ENCODE results near the gene PGLYRP3.
A peak's percentile ranks its signal among the peaks of the same experiment; 100 is the strongest.

Gene PGLYRP3

DNA sequence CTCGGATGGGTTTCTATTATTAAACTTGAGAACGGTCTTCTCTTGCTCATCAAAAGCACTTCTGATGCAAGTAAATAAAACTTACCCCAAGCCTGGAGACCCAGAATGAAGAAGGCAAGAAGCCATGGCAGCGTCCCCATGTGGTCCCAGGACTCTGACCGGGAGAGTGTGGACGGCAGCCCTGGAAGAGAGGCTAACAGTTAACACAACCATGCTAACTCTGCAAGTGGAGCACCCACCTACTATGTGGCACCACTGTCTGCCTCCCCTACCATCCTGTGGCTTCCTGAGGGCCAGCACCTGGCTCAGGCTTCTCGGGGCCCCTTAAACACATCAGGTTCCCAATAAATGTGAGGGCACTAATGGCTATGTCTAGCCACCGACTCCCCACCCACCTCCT, 2.2 kb downstream of the PGLYRP3 start:
- DNase-seq: no peak

- DNase-seq: no peak
Measured at GRCh38 chr1:153309441-153309840, 3.3 kb downstream of the PGLYRP3 start.

DNA sequence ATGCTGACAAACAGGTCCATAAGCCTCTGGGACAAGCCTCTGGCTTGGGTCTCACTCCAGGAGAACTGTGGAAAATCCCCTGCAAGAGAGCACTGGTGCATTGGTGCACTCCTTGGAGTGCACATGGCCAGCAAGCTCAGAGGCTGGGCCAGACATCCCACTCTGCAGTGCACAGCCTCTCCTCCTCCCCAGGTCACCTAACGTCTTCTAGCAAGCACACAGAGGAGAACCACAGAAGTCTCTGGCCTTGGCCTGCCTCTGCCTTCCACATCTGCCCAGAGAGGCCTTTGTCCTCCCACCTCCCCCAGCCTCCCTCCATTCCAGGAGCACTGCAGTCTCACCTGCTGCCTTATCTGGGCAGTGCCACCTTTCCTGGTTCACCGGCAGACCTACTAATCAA, 4.2 kb downstream of the PGLYRP3 start:
- no peak for DNase-seq

GRCh38 chr1:153307221-153307600, 5.5 kb downstream of the PGLYRP3 start:
- DNase-seq: no peak

DNA sequence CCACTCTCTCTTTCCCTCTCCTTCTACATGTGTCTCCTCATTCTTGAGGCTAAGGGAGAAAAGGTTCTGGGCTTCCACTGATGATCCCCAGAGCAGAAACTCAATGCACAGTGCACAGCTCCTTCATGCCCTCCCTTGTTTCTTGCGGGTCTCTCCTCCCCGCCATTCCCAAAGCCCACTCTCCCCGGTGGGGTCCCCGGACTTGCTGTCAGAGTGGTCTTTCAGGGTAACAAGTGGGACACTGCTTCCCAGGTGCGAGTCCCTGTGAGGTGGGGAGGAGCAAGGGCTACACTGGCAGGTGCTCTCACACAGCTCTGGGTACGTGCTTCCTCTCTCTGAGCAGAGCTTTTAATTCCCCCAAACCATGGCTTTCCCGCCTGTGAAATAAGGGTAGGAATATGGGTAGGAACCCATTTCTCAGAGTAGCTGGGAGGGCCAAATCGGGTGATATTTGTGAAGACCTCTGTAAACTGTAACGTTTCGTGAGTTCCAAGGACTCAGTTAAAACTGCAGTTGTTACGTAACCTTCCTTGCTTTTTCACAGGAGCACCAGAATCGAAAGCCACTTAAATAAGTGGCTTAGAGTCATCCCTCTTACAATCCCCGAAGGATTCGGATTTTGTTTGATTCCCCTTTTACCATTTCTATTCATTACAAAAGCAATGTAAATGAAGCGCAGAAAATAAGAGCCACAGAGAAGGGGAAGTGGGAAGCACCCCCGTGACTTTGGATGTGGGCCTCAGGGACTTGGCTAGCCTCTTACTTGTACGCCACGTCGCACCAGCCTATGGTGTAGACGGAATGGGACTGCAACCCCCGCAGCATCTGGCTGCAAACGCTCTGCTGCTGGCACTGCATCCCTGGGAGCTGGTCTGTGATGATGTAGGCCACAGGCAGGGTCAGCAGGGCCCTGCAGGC, 6.2 kb downstream of the PGLYRP3 start:
- no peak for DNase-seq

DNA sequence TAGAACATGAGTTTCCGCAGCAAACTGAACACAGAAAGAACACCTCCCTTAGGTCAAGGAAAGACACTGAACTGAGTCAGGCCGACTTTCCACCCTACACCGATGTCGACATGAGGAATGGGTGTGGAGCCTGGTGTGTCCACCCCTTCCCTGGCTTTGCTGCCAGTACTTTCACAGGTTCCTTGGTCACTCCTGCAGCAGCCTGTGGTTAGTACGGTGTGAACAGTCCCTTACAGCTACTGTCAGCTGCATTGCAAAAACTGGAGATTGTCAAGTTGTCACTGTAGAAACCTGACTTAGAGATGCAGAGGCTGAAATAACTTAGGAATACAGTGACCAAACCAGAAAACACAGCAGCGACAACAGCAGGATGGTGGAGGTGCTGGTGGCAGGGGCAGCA, 7.1 kb downstream of the PGLYRP3 start:
- DNase-seq: no peak

DNA sequence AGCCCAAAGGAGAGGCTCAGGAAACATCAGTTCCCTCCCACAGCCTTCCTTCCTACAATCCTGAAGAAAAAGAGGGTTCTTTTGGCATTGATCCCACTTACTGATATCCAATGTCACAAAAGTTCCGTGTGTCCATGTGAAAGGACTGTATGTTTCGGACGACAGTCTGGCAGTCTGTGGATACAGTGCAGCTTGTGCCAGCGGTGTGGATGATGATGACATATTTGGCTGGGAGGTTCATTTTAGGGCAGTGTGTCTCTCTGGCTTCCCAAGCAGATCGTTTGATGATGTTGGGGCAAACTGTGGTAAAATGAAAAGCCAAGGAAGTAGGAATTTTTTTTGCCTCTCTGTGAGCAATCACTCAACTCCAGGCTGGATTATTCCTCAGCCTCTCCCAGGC, 10.4 kb downstream of the PGLYRP3 start:
- no peak for DNase-seq

- DNase-seq: peak in 1 of 2 donors; percentile 16
Measured at GRCh38 chr1:153293851-153294250, 18.9 kb downstream of the PGLYRP3 start.

DNA sequence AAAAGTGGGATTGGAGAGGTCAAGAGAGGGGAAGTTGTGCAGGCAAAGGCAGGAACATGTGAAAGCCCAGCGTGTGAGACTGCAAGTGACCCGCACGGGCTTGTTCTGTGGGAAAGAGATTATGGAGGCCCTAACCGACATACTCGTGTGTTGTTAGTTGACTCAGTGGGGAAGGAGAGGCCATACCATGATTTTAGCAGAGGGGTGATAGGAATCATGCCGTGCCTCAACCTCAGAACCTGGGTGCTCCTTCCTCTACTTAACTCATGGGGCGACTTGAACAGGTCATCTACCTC, 19.3 kb downstream of the PGLYRP3 start:
- no peak for DNase-seq

DNA sequence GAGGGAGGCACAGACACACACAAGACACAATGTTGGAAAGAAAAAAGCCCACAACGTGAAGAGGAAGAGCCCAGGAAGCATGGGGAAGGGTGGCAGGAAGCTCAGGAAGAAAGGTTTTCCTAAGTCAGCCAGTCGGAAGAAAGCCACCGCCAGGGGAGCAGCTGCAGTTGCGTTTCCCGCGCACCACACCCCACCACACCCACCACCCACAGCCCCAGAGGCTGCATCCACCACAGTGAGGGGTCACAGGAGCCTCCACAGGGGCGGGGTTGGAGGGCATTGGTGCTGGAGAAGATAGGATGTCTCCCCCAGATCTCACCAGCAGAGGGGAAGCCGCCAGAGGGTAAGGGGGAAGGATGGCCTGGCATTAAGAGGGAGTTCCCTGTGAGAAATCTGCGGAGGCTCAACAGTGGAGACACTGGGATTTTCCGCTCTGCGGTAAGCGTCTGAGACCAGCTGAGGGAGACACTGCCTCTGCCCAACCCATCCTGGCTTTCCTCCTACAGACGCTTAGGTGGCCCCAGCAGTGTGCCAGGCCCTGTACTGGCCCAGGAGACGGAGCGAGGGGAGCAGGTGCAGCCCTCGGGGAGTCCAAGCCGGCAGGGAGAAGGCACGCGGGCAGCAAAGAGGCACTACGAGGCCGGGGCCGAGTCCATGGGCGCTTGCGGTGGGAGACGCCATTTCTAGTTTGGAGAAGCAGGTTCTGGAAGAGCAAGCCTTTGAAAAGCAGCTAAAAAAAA, 19.8 kb downstream of the PGLYRP3 start:
- DNase-seq: no peak

GRCh38 chr1:153292185-153292584, 20.6 kb downstream of the PGLYRP3 start:
- DNase-seq: no peak

- DNase-seq: no peak
Measured at GRCh38 chr1:153291514-153291913, 21.2 kb downstream of the PGLYRP3 start.

DNA sequence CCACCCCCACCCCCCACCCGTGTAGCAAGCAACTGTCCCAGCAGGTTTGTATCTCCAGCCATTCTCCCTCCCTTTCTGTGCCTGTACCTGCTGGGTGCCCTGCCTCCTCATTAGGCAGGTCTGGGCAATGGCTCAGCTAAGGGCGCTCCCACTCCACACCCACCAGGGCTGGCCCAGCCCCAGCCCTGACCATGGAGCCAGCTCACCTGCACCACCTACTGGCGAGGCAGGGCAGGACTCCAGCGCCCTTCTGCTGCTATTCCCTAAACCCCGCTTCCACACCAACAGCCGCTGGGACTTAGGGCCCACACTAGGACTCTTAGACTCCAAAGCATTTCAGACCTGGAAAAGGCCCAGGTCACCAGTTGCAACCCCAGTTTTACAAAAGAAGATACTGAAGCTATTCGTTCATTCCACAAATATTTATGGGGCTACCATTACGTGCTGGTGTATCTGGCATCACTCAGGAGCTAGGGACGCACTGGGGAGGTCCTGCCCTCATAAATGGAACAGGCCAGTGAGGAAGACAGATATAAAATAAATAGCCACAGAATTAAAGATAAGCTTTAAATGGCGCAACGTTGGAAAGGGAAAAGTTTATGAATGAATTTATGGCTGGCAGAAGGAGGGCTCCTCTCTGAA, 24.0 kb downstream of the PGLYRP3 start:
- DNase-seq: peak in 1 of 2 donors; percentile 3

GRCh38 chr1:153277852-153278251, 34.9 kb downstream of the PGLYRP3 start:
- DNase-seq: peak; percentile 15 to 51

DNA sequence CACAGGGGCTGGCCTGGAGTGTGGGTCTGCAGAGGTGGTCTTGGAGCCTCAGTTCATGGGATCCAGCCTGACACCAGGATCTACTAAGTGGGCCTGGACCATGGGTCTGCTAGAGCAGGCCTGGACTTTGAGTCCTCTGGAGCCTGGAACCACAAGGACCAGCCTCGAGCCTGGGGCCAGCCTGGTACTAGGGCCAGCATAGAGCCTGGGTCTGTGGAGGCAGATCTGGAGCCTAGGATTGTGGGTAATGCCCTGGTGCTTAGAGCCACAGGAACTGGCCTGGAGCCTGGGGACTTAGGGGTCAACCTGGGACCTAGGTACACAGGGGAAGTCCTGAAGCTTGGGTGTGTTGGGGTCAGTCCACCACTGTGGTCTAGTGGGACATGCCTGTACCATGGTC, 40.6 kb downstream of the PGLYRP3 start:
- DNase-seq: no peak

GRCh38 chr1:153271711-153272110, 41.0 kb downstream of the PGLYRP3 start:
- no peak for DNase-seq

DNA sequence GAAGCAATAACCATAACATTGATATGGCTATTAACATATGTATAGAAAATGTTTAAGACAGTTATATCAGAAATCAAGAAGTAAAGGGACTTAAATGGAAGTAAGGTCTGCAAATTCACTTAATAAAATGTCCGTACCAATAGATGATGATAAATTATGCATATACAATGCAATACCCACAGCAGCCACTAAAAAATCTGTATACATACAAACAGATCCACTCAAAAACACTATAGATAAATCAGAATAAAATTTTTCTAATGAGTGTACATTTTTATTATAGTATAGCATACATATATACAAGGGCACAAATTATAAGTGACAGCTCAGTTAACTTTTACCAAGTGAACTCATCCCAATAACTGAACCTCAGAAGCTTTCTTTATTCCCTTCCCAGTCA, 47.3 kb downstream of the PGLYRP3 start:
- DNase-seq: no peak

DNA sequence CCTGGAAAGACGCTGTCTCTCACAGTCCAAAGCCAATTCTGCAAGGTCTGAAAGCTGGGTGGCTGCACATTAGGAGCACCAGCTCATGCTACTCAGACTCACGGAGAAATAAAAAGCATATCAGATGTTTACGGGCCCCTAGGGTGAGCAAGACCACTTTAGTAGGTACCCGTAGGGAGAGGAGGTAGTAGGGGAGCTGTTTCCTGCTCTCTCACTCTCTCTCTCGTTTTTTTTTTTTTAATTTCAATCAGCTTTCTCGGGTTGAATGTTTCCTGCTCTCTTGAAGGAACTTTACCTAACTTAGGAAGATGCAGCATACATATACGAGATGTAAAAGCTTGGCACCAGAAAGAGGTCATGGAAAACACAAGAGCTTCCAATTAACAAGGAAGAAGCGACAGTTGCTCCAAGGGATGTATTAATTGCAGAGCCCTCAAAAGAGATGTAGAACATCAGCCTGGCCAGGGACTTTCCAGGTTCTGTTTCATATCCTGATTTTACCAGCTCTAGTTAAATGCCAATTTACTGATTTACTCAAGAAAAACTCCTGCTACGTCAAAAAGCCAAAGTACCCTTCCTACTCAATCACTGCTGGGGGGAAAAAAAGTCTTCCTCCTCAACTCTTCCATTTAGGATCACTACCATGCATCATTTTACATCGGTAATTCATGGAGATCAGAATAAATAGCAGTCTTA, 50.1 kb downstream of the PGLYRP3 start:
- DNase-seq: no peak

DNA sequence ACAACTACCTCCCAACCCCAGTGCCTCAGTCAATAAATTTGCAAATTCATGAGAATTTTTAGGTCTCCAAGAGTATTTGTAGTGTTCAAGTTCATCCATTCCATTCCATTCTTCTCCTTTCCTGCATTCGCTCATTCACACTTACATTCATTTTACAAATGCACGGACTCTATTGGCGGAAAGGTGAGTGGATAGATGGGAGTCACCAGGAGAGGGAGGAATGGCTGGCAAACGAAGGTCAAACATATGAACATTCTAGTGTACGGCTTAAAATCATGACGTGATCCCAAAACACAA, 50.7 kb downstream of the PGLYRP3 start:
- no peak for DNase-seq

- peak in 1 of 2 donors; percentile 22 for DNase-seq
Measured at GRCh38 chr1:153261281-153262069, 51.3 kb downstream of the PGLYRP3 start.

- DNase-seq: peak in 1 of 2 donors; percentile 28
Measured at GRCh38 chr1:153260585-153261280, 52.0 kb downstream of the PGLYRP3 start.

- no peak for DNase-seq
Measured at GRCh38 chr1:153259387-153259786, 53.4 kb downstream of the PGLYRP3 start, which contains the start of gene LORICRIN. Gene LORICRIN (plus strand): TSS chr1:153259687. CDS start chr1:153260950, 1,263 bp downstream.
